Jurkat, Clone E6-1 (cell line): ENCODE data around the gene CLPTM1L. TPM values are rescaled to one million over a fixed set of nuclear protein-coding genes. Genes with fewer than 3 reads are reported as not detected.

Experiments
- DNase-seq: peaks from one replicate; pipeline ENCODE4 v3.0.0-alpha.2; 2011; ENCODE audit warnings: low read depth, low spot score
- H3K4me3 ChIP-seq: 2 replicates; pipeline ENCODE4 v1.5.1; 2011; ENCODE audit warnings: mild to moderate bottlenecking, low read length, control low read depth, moderate library complexity
- polyA plus RNA-seq: library from polyadenylated mRNA; unstranded; fragments of >200 nt; gene quantifications from one replicate; pipeline ENCODE4 v1.2.1, GENCODE V29; 2012; ENCODE audit warnings: missing spikeins; ENCODE audit not compliant: insufficient read length, insufficient read depth

Gene CLPTM1L
- 283 TPM for polyA plus RNA-seq

- peak; percentile 80 for DNase-seq
- peak within 1 kb of the TSS; percentile 96 for H3K4me3 ChIP-seq
Measured at GRCh38 chr5:1344975-1345838, at the start of gene CLPTM1L. Gene CLPTM1L, minus strand, starts transcription at chr5:1345099. Its CDS starts 258 bp downstream, at chr5:1344841.

DNA sequence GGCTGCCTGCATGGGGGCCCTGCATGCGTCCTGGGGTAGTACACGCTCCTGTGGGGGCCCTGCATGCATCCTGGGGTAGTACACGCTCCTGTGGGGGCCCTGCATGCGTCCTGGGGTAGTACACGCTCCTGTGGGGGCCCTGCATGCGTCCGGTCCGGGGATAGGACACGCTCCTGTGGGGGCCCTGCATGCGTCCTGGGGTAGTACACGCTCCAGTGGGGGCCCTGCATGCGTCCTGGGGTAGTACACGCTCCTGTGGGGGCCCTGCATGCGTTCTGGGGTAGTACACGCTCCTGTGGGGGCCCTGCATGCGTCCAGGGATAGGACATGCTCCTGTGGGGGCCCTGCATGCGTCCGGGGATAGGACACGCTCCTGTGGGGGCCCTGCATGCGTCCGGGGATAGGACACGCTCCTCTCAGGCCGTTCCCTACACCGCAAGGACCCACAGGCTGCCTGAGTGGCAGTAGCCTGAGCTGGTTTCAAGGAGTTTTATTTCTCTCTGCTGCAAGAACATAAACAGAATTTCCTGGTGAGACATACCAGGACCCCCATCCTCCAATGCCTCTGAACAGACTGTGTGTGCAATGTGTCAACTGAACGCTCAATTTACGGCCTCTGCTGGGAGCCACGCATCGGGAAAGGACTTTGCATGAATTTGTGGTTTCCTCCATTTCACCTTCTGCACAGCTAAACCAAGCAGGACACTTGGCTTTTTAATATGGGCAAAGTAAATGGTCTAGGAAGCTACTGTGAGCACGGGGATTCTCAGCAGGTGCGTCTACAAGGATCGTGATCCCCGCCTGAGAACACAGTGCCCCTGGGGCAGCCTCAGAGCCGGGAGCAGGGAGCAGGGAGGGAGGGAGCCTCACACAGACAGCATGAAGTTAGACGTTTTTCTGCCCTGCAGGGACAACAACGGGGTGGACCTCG, 48.9 kb upstream of the CLPTM1L start:
- DNase-seq: no peak
- H3K4me3 ChIP-seq: no peak overlapping the region

- H3K4me3 ChIP-seq: no peak overlapping the region
- DNase-seq: no peak
Measured at GRCh38 chr5:1392801-1393565, 48.1 kb upstream of the CLPTM1L start.

DNA sequence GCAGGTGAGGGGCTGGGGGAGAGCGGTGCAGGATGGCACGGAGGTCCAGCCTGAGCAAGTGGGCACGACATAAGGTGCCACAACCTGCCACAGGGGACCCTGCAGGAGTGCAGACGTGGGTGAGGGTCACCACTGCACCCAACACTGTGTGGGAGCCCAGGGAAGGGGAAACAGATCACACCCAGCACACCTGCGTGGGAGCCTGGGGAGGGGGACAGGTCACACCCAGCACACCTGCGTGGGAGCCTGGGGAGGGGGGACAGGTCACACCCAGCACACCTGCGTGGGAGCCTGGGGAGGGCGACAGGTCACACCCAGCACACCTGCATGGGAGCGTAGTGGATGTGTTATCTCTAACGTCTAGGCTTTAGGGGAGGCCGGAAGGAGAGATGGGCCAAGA, 47.4 kb upstream of the CLPTM1L start:
- H3K4me3 ChIP-seq: no peak overlapping the region
- no peak for DNase-seq

- DNase-seq: no peak
- H3K4me3 ChIP-seq: no peak overlapping the region
Measured at GRCh38 chr5:1391691-1392090, 46.8 kb upstream of the CLPTM1L start.

- no peak for DNase-seq
- H3K4me3 ChIP-seq: no peak overlapping the region
Measured at GRCh38 chr5:1390861-1391600, 46.1 kb upstream of the CLPTM1L start.

GRCh38 chr5:1390333-1390732, 45.4 kb upstream of the CLPTM1L start:
- DNase-seq: no peak
- H3K4me3 ChIP-seq: no peak overlapping the region

GRCh38 chr5:1388383-1388967, 43.6 kb upstream of the CLPTM1L start:
- no peak overlapping the region for H3K4me3 ChIP-seq
- no peak for DNase-seq

- DNase-seq: no peak
- H3K4me3 ChIP-seq: no peak overlapping the region
Measured at GRCh38 chr5:1387876-1388275, 43.0 kb upstream of the CLPTM1L start.

DNA sequence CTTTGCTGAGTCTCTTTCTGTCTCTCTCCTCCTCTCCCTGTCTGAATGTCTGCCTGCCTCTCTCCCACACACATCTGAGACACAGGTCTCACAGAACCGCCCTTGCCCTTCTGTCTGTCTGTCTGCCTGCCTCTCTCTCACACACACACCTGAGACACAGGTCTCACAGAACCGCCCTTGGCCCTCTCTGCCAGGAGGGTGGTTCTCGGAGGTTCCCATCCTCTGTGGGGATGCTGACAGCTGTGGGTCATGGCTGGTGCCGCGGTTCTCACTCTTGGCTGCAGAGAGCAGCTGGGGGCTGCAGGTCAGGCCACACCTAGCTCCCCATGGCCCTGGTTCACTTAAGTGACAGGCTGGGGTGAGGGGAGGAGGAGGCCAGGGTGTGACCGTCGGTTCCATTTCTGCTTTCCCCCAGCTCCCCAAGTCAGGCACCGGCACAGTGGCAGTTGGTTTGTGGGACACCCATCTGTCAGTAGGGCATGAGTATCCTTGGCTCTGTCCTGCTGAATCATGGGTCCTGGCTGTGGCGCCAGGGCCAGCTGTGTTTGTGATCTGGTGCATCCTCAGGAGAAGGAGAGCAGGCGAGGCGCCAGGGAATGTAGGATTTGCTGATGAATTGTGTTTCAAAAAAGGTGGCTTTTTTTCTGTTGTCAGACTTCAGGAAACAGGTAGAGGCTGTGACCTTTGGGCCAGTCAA, 42.3 kb upstream of the CLPTM1L start:
- DNase-seq: no peak
- H3K4me3 ChIP-seq: peak overlapping the region; percentile 65

GRCh38 chr5:1386274-1386717, 41.4 kb upstream of the CLPTM1L start:
- DNase-seq: peak; percentile 79

GRCh38 chr5:1385395-1386273, 40.7 kb upstream of the CLPTM1L start:
- peak; percentile 45 for DNase-seq
- peak overlapping the region; percentile 65 for H3K4me3 ChIP-seq

More at GRCh38 chr5:1386274-1386717, 41.4 kb upstream of the CLPTM1L start:
- peak overlapping the region; percentile 65 for H3K4me3 ChIP-seq

DNA sequence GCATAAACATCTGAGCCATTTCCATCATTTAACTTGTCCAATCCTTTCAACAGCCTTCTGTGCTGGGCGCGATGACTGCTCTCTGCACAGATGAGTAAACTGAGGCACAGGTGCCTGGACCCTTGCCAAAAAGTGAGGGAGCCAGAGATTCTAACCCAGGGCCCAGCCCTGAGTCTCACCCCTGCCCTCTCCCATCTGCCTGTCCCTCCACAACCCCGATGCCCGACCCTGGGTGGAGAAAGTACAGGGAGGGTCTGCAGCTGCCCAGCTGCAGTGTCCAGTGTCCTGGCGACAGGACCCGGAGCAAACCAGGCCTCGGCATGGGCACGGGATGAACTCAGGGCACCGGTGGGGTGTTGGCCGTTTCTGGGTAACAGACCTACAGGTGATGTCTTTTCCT, 39.6 kb upstream of the CLPTM1L start:
- no peak for DNase-seq
- no peak overlapping the region for H3K4me3 ChIP-seq

- H3K4me3 ChIP-seq: no peak overlapping the region
- DNase-seq: no peak
Measured at GRCh38 chr5:1383886-1384401, 39.0 kb upstream of the CLPTM1L start.

DNA sequence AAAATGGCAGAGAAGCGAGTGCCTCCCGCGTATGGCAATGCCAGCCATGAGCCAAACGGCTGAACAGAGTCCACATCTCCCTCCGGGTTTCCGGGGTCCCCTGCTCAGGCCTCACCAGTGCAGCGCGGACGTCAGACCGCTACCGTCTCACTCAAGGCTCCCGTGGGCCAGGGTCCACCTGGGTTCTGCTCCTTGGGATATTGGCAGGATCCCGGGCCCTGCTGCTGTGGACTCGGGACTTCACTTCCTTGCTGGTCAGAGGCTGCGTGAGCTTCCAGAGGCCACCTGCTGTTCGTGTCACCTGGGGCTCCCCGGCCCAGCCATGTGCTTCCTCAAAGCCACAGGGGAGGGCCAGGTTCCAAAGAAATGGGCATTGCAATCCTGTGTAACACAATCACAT, 38.4 kb upstream of the CLPTM1L start:
- H3K4me3 ChIP-seq: no peak overlapping the region
- no peak for DNase-seq

DNA sequence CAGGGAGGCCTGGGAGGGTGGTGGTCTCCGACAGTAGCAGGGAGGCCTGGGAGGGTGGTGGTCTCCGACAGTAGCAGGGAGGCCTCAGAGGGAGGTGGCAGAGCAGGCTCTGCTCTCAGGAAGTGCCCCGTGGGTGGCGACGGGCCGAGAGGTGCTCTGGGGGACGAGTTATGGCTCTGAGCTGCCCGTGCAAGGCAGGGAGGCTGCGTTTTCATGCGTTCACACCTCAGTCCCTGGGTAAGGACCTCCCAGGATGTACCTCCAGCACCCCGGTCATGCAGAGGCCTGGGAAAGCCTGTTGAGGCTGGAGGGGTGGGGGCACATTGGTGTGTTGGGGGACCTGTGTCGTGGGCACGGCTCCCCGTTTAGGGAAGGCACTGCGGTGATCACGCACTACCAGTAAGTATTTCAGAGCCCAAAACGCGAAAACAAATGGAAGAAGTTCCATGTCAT, 37.4 kb upstream of the CLPTM1L start:
- no peak overlapping the region for H3K4me3 ChIP-seq
- no peak for DNase-seq
